H1 (cell line): Measurements from ENCODE around the gene CGREF1. TPM values are rescaled to one million over a fixed set of nuclear protein-coding genes. Genes with fewer than 3 reads are reported as not detected.

ENCODE experiments used
- ASH2L ChIP-seq: fragments of 200-600, 300-600 bp; sonication (generic); IDR thresholded peaks from one replicate; pipeline ENCODE4 v1.7.1; 2017; ENCODE audit warnings: low read length
- BACH1 ChIP-seq: IDR thresholded peaks from 2 replicates; pipeline ENCODE4 v1.6.1; 2012; ENCODE audit warnings: low read length, improper control_type of control experiment
- HDAC6 ChIP-seq: IDR thresholded peaks from one replicate; pipeline ENCODE4 v1.7.1; 2012; ENCODE audit warnings: low read depth, mild to moderate bottlenecking, inconsistent platforms, low read length, moderate library complexity
- NANOG ChIP-seq: IDR thresholded peaks from 2 replicates; pipeline ENCODE4 v1.6.1; 2011; ENCODE audit warnings: low read length, low read depth, mild to moderate bottlenecking, inconsistent platforms; ENCODE audit not compliant: insufficient read depth, poor library complexity, severe bottlenecking
- RFX5 ChIP-seq: IDR thresholded peaks from 2 replicates; pipeline ENCODE4 v1.6.1; 2011; ENCODE audit warnings: low read depth, low read length, improper control_type of control experiment, borderline replicate concordance
- RNF2 ChIP-seq: fragments of 200-900, 300-1000 bp; sonication (generic); IDR thresholded peaks from 2 replicates; pipeline ENCODE4 v1.7.1; 2016; ENCODE audit warnings: borderline replicate concordance, low read depth, mild to moderate bottlenecking, antibody characterized with exemption, low read length; ENCODE audit not compliant: poor library complexity, severe bottlenecking; ENCODE audit errors: missing control alignments
- SAP30 ChIP-seq: fragments of 300-600 bp; sonication (generic); IDR thresholded peaks from 2 replicates; pipeline ENCODE4 v1.7.1; 2012; ENCODE audit warnings: low read length, moderate library complexity, mild to moderate bottlenecking, inconsistent platforms; ENCODE audit not compliant: insufficient read depth, insufficient replicate concordance
- SIRT6 ChIP-seq: IDR thresholded peaks from one replicate; pipeline ENCODE4 v1.7.1; 2012; ENCODE audit warnings: low read length, inconsistent platforms
- SP2 ChIP-seq: IDR thresholded peaks from 2 replicates; pipeline ENCODE4 v1.6.1; 2012; ENCODE audit warnings: mild to moderate bottlenecking, low read length, inconsistent platforms
- polyA plus RNA-seq, 7 experiments: library from polyadenylated mRNA; depleted of rRNA in 3 of 7; stranded (reverse) in 5 of 7; unstranded in 2 of 7; fragments of >200 nt in 5 of 7; fragments of 200-250 nt in 2 of 7; gene quantifications; 1 replicate in 5 of 7; 2 replicates in 1 of 7; 4 replicates in 1 of 7; pipeline versions ENCODE4 v1.2.1 to v1.2.3, GENCODE V29; 2011 to 2013; ENCODE audit warnings: missing spikeins in 2 of 7, mixed read lengths in 2 of 7
- total RNA-seq: library from RNA; stranded (reverse); fragmentation: NEBNext Ultra II Directional; extraction: Animal tissue kit (Norgen Biotek cat#: 25700); gene quantifications from 2 replicates; pipeline ENCODE4 v1.2.1, GENCODE V29; 2021
- TF ChIP-seq, protein P1 (sequence below): fragments of 300-600 bp; sonication (generic); IDR thresholded peaks from 2 replicates; pipeline ENCODE4 v1.7.1; 2012; ENCODE audit warnings: low read length, moderate library complexity, mild to moderate bottlenecking, inconsistent platforms; ENCODE audit not compliant: insufficient replicate concordance
- TF ChIP-seq, protein P2 (sequence below): IDR thresholded peaks from 2 replicates; pipeline ENCODE4 v1.6.1; 2012; ENCODE audit warnings: inconsistent platforms

Gene CGREF1
- total and polyA plus RNA-seq, 2 of the 8 experiments (the other 6 are each of a cell fraction or from before 2014, with no cell fraction given), result 2.5 to 3.4 TPM

DNA sequence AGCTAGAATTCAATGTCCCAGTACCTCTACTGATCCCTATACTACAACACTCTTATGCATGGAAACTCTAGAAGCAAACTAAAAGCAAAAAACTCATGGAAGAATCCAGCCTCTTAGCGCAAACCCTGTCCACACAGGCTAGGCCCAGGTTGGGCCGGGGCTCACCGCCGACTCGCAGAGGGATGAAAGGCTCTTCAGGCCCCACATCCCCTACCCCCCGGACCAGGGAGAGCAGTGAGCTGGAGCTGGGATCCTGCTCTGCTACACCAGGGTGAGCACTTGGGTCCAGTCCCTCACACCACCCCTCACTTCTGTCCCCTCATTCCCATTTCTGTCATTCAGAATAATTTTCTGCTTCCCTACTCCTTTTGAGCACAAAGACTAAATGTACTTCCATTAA, 49.5 kb downstream of the CGREF1 start (continued):
- TF ChIP-seq, protein P1, sequence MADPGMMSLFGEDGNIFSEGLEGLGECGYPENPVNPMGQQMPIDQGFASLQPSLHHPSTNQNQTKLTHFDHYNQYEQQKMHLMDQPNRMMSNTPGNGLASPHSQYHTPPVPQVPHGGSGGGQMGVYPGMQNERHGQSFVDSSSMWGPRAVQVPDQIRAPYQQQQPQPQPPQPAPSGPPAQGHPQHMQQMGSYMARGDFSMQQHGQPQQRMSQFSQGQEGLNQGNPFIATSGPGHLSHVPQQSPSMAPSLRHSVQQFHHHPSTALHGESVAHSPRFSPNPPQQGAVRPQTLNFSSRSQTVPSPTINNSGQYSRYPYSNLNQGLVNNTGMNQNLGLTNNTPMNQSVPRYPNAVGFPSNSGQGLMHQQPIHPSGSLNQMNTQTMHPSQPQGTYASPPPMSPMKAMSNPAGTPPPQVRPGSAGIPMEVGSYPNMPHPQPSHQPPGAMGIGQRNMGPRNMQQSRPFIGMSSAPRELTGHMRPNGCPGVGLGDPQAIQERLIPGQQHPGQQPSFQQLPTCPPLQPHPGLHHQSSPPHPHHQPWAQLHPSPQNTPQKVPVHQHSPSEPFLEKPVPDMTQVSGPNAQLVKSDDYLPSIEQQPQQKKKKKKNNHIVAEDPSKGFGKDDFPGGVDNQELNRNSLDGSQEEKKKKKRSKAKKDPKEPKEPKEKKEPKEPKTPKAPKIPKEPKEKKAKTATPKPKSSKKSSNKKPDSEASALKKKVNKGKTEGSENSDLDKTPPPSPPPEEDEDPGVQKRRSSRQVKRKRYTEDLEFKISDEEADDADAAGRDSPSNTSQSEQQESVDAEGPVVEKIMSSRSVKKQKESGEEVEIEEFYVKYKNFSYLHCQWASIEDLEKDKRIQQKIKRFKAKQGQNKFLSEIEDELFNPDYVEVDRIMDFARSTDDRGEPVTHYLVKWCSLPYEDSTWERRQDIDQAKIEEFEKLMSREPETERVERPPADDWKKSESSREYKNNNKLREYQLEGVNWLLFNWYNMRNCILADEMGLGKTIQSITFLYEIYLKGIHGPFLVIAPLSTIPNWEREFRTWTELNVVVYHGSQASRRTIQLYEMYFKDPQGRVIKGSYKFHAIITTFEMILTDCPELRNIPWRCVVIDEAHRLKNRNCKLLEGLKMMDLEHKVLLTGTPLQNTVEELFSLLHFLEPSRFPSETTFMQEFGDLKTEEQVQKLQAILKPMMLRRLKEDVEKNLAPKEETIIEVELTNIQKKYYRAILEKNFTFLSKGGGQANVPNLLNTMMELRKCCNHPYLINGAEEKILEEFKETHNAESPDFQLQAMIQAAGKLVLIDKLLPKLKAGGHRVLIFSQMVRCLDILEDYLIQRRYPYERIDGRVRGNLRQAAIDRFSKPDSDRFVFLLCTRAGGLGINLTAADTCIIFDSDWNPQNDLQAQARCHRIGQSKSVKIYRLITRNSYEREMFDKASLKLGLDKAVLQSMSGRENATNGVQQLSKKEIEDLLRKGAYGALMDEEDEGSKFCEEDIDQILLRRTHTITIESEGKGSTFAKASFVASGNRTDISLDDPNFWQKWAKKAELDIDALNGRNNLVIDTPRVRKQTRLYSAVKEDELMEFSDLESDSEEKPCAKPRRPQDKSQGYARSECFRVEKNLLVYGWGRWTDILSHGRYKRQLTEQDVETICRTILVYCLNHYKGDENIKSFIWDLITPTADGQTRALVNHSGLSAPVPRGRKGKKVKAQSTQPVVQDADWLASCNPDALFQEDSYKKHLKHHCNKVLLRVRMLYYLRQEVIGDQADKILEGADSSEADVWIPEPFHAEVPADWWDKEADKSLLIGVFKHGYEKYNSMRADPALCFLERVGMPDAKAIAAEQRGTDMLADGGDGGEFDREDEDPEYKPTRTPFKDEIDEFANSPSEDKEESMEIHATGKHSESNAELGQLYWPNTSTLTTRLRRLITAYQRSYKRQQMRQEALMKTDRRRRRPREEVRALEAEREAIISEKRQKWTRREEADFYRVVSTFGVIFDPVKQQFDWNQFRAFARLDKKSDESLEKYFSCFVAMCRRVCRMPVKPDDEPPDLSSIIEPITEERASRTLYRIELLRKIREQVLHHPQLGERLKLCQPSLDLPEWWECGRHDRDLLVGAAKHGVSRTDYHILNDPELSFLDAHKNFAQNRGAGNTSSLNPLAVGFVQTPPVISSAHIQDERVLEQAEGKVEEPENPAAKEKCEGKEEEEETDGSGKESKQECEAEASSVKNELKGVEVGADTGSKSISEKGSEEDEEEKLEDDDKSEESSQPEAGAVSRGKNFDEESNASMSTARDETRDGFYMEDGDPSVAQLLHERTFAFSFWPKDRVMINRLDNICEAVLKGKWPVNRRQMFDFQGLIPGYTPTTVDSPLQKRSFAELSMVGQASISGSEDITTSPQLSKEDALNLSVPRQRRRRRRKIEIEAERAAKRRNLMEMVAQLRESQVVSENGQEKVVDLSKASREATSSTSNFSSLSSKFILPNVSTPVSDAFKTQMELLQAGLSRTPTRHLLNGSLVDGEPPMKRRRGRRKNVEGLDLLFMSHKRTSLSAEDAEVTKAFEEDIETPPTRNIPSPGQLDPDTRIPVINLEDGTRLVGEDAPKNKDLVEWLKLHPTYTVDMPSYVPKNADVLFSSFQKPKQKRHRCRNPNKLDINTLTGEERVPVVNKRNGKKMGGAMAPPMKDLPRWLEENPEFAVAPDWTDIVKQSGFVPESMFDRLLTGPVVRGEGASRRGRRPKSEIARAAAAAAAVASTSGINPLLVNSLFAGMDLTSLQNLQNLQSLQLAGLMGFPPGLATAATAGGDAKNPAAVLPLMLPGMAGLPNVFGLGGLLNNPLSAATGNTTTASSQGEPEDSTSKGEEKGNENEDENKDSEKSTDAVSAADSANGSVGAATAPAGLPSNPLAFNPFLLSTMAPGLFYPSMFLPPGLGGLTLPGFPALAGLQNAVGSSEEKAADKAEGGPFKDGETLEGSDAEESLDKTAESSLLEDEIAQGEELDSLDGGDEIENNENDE, result no peak
- TF ChIP-seq RFX5 (no peak), SIRT6 (no peak), RNF2 (no peak), SAP30 (no peak), HDAC6 (no peak), SP2 (no peak), ASH2L (no peak), NANOG (no peak), BACH1 (no peak)
- TF ChIP-seq, protein P2, sequence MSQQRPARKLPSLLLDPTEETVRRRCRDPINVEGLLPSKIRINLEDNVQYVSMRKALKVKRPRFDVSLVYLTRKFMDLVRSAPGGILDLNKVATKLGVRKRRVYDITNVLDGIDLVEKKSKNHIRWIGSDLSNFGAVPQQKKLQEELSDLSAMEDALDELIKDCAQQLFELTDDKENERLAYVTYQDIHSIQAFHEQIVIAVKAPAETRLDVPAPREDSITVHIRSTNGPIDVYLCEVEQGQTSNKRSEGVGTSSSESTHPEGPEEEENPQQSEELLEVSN, result no peak
